Subcutaneous abdominal adipose tissue (tissue), 5 donors: Measurements from ENCODE around the gene TMEM120B.

ENCODE experiments used
- H3K27ac ChIP-seq: one replicate; pipeline ENCODE4 v1.7.0; 2013; ENCODE audit warnings: low read depth, mild to moderate bottlenecking, inconsistent platforms, low read length, moderate library complexity
- H3K27me3 ChIP-seq, 5 donors: one replicate each; pipeline ENCODE4 v1.7.0; 2013; ENCODE audit warnings: low read length in 5 of 5, inconsistent platforms in 1 of 5; ENCODE audit not compliant: control insufficient read depth in 5 of 5, insufficient read depth in 4 of 5
- H3K36me3 ChIP-seq, 5 donors: one replicate each; pipeline ENCODE4 v1.7.0; 2013; ENCODE audit warnings: low read length in 5 of 5; ENCODE audit not compliant: control insufficient read depth in 5 of 5, insufficient read depth in 5 of 5
- H3K4me1 ChIP-seq, 5 donors: one replicate each; pipeline ENCODE4 v1.7.0; 2013; ENCODE audit warnings: low read length in 5 of 5, mild to moderate bottlenecking in 3 of 5, moderate library complexity in 1 of 5; ENCODE audit not compliant: control insufficient read depth in 5 of 5, insufficient read depth in 5 of 5
- H3K4me3 ChIP-seq, 5 donors: one replicate each; pipeline ENCODE4 v1.7.0; 2013; ENCODE audit warnings: low read length in 5 of 5, low read depth in 1 of 5
- H3K9ac ChIP-seq, 5 donors: one replicate each; pipeline ENCODE4 v1.7.0; 2013; ENCODE audit warnings: low read length in 5 of 5, mild to moderate bottlenecking in 4 of 5, moderate library complexity in 3 of 5
- H3K9me3 ChIP-seq, 5 donors: one replicate each; pipeline ENCODE4 v1.7.0; 2013; ENCODE audit warnings: low read length in 5 of 5; ENCODE audit not compliant: control insufficient read depth in 5 of 5
- donor health status: healthy.
- donor health status: healthy.
- donor health status: healthy.
- donor health status: healthy.
- donor health status: healthy.

The TMEM120B gene

DNA sequence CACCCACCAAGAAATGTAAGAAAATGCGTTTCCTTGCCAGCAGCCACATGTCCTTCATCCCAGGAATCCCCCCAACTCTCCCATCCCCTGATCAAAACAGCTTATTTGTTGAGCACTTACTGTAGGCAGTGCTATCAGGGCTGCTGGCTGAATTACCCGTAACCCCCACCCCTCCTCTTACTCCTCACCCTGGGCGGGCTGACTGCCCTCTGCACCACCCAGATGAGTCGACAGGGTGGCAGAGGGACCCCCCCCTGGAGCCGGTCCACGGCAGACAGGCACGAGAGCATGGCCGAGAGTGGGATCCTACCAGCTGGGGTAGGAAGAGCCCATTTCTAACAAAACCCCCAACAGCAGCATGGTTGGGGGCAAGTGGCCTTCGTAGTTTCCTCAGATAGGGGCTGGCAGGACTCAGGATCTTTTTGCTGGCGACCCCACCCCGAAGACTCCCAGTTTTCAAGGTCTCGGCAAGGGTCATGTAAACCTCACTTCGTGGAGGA is 82.0 kb downstream of the TMEM120B start:
- peak overlapping the region; percentile 100 for H3K27ac ChIP-seq
- peaks cover 18 to 77% (median 74%) of the 10 kb centered on the region in 5 donors for H3K4me1 ChIP-seq
- H3K27me3 ChIP-seq, result no peaks in the 10 kb centered on the region
- H3K4me3 ChIP-seq, result peak overlapping the region; percentile 34 to 60 (median 50)
- H3K9ac ChIP-seq, result peak overlapping the region in 2 of 5 donors; percentile 38 to 53
- no peaks in the 10 kb centered on the region for H3K9me3 ChIP-seq
- peaks cover 0 to 17% (median 11%) of the 10 kb centered on the region in 5 donors for H3K36me3 ChIP-seq

DNA sequence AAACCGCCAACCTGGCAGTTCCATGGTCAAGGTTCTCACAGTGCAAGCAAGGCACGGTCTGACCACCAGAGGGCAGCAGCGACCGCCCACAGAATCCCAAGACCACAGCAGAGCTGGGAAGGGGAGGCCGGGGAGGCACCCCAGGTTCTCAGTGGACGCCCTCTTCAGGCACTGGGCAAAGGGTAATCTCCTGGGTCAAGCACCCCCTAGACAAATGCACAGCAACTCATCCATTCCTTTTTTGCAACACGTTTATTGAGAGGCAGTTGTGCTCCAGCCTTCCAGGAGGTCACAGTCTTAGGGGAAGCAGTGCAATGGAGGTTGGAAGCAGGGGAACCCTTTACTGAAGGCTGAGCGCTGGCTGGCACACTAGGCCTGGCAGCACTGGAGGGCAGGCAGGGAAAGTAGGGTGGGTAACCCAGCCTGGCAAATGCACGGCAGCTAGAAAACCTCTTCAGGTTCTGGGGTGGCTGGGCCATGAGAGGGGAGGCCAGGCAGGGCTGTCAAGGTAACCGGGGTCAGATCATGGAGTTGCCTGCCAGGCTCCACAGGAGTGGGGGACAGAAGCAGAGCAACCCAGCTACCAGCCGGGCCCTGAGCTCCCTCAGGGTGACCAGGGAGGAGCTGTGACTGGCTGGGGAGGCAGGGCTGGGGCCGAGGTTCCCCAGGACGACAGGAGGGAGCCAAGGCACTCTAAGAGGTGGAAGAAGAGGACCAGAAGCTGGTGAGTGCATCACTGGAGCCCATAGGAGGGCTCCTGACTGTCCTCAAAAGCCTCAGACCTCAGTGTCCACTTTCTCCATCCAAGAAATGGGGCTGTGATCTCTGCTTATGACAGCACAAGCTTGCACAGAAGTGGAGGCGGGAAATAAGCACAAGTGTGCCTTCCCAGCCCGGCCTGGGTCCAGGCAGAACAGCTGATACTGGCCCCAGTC is 82.7 kb downstream of the TMEM120B start:
- peak overlapping the region in 3 of 5 donors; percentile 34 to 59 (median 40) for H3K4me3 ChIP-seq
- H3K36me3 ChIP-seq, result peaks cover 0 to 17% (median 11%) of the 10 kb centered on the region in 5 donors

DNA sequence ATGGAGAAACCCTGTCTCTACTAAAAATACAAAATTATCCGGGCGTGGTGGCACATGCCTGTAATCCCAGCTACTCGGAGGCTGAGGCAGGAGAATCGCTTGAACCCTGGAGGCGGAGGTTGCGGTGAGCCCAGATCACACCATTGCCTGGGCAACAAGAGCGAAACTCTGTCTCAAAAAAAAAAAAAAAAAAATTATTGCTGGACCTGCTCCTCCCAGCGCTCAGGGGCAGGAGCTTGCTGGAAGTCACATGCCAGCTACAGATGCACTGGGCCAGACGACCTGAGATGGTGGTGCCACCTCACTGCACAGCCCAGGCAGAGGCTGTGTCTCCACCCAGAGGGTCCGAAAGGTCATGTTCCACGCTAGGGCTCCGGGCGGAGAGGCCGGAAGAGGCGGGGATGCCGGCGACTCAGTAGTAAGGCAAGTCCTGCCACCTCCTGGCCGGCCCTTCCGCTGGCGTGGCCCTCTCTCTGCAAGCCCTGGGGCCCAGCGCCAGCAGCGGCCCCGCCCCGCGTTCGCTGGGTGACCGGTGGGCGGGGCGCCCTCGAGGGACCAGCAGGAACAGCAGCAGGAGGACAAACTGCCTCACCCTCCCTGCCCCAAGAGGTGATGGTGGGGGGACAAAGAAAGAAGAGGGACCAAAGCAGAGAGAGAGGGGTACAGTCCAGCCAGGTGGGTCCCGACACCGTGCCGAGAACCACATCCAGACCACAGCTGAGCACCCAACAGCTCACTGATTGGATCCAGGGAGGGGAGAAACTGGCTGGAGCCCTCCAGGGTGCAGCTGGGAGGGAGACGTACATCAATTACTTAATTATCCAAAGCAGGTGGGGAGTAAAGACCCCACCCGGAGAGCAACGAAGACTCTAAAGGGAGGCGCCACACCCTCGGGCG is 84.6 kb downstream of the TMEM120B start:
- peaks cover 18 to 81% (median 79%) of the 10 kb centered on the region in 5 donors for H3K4me1 ChIP-seq
- H3K4me3 ChIP-seq, result peak overlapping the region; percentile 32 to 69 (median 57)

More for the DNA sequence above, 82.7 kb downstream of the TMEM120B start:
- Histone ChIP-seq H3K4me1 (peaks cover 18 to 72% (median 68%) of the 10 kb centered on the region in 5 donors), H3K9me3 (no peaks in the 10 kb centered on the region), H3K9ac (peak overlapping the region in 1 of 5 donors; percentile 41), H3K27me3 (no peaks in the 10 kb centered on the region), H3K27ac (peak overlapping the region; percentile 100)

DNA sequence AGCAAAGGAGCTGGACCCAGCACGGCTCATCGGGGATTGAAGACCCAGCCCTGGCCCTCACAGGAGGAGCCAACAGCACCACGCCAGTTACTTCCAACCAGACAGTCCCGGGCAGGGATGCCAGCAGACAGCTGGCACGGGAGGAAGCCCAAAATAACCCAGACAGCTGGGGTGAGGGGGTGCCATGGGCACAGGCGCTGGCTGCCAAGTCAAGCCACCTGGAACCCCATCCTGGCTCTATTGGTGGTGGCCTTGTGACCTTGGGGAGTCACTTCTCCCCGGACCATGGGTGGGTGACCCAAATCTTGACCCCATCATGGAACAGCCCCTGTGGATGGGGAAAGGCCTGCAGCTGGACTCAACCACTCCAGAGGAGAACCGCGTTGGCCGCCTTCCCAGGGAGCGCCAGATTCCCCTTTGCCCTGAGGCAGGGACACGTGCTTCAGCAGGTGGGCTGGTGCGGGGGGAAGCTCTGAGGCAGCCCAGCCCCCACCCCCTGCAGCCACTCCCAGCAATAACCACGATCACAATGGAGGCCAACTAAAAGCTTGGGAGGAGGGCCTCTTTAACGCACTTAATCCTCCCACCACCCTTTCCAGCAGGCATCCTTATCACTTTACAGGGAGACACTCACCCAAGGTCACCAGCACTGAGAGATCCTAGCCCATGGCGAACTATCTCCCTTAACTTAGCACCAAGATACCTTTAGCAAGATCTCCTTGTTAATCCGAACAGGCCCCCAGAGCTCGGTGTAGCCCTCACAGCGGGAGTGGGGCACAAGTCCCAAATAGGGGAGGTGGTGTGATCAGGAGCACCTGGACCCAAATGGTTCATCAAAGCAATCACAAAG is 85.6 kb downstream of the TMEM120B start:
- Histone ChIP-seq H3K4me3 (peak overlapping the region; percentile 53 to 76 (median 57)), H3K27ac (peak overlapping the region; percentile 100), H3K4me1 (peaks cover 18 to 86% (median 79%) of the 10 kb centered on the region in 5 donors), H3K36me3 (peaks cover 0 to 17% (median 11%) of the 10 kb centered on the region in 5 donors), H3K27me3 (no peaks in the 10 kb centered on the region), H3K9me3 (no peaks in the 10 kb centered on the region), H3K9ac (peak overlapping the region in 4 of 5 donors; percentile 13 to 41 (median 30))

More for the DNA sequence above, 84.6 kb downstream of the TMEM120B start:
- no peaks in the 10 kb centered on the region for H3K27me3 ChIP-seq
- H3K9ac ChIP-seq, result peak overlapping the region in 3 of 5 donors; percentile 23 to 52 (median 51)
- H3K36me3 ChIP-seq, result peaks cover 0 to 17% (median 11%) of the 10 kb centered on the region in 5 donors
- peak overlapping the region; percentile 100 for H3K27ac ChIP-seq
- H3K9me3 ChIP-seq, result no peaks in the 10 kb centered on the region

DNA sequence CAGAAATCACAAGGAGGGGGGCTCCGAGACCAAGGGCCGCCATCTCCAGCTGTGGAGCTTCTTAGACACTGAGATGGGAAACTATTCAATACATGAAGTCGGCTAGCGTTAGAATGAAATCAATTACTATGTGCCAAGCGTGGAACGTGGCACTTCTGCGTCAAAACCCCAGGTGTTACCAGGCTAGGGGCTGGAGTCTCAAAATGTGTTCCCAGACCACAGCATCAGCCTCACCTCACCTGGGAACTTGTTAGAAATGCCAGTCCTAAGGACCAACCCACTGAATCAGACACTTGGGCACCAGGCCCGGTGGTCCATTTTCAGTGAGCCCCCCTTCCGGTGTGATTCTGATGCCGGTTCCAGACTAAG is 86.2 kb downstream of the TMEM120B start:
- Histone ChIP-seq H3K9ac (peak overlapping the region; percentile 13 to 68 (median 33)), H3K27me3 (no peaks in the 10 kb centered on the region), H3K27ac (peak overlapping the region; percentile 100), H3K4me1 (peaks cover 18 to 82% (median 73%) of the 10 kb centered on the region in 5 donors), H3K4me3 (peak overlapping the region; percentile 53 to 76 (median 57)), H3K36me3 (peaks cover 0 to 17% (median 11%) of the 10 kb centered on the region in 5 donors), H3K9me3 (no peaks in the 10 kb centered on the region)

DNA sequence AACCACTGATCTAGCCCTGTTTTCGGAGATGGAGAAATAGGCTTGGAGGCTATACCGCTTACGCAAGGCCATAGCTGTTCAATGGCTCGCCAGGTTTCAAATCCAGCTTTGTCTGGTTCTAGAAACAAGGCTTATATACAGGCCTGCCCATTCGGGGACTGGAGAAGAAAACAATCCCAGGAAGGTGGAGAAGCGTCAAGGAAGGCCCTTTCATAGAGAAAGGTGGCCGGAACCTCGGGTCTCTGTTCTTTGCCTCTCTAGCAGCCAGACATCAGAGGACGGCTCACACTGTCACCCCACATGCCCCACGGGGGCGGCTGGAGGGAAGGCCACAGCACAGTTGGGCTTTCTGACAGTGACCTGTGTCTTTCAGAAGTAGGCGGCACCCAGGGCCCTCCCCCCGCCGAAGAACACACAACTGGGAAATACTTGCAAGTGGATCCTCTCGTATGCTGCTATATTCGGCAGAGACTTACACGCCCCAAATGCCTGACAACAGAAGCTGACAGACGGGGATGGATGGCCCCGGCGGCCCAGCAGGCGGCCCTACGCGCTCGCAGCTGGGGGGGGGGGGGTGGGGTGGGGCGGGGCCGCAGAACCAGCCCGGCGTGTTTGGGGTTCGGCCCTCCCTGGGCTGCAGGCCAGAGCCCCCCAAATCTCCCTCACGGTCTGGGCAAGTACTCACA is 86.7 kb downstream of the TMEM120B start:
- peak overlapping the region; percentile 100 for H3K27ac ChIP-seq
- H3K27me3 ChIP-seq, result no peaks in the 10 kb centered on the region
- H3K9me3 ChIP-seq, result no peaks in the 10 kb centered on the region
- H3K36me3 ChIP-seq, result peaks cover 0 to 17% (median 11%) of the 10 kb centered on the region in 5 donors
- peak overlapping the region; percentile 31 to 84 (median 68) for H3K9ac ChIP-seq
- peak overlapping the region; percentile 61 to 85 (median 72) for H3K4me3 ChIP-seq
- peaks cover 18 to 77% (median 67%) of the 10 kb centered on the region in 5 donors for H3K4me1 ChIP-seq

DNA sequence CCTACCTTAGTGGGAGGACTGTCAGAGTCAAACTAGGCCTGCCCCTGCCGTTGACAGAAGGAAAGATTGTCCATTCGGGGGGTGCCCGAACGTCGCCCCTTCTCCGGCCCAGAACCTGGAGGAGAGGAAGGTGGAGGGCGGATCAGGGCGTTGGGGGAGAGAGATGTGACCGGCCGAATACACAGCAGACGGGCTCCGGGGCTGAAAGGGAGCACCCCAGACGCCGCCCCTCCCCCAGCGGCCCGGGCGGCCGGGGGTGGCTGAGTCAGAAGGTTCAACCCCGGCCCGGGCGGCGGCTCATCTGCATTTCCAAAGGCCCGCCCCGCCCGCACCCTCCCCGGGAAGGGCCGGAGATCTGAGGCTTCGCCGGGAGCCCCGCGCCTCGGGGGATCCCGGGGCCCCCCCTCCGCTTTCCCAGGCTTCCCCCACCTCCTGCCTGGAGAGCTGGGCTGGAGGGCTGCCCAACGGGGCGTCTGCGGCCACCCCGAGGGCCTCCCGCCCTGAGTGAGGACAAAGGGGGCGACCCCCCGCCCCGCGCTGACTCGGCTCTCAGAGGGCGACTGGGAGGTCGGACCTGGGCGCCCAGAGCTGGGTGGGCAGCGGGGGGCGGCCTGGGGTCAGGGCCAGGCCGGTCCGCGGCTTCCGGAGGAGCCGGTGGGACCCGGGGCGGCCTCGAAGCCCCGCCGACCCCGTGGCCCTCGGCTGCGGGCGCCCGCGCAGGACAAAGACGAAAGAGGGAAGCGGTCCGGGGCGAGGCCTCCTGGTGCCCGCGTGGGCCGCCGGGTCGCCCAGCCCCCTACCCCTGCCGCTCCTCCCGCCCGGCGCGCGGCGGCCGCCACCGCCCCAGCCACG is 87.5 kb downstream of the TMEM120B start:
- no peaks in the 10 kb centered on the region for H3K9me3 ChIP-seq
- H3K4me3 ChIP-seq, result peak overlapping the region; percentile 67 to 85 (median 72)
- H3K36me3 ChIP-seq, result peaks cover 0 to 17% (median 11%) of the 10 kb centered on the region in 5 donors
- no peaks in the 10 kb centered on the region for H3K27me3 ChIP-seq
- peak overlapping the region; percentile 100 for H3K27ac ChIP-seq
- H3K4me1 ChIP-seq, result peaks cover 13 to 72% (median 65%) of the 10 kb centered on the region in 5 donors
- H3K9ac ChIP-seq, result peak overlapping the region in 4 of 5 donors; percentile 64 to 98 (median 84)
